ENCODE results near the gene CD82. TPM values are rescaled to one million over a fixed set of nuclear protein-coding genes. Genes with fewer than 3 reads are reported as not detected.

Gene CD82
- total RNA-seq, 1 experiment from 2014 or later: 8.2 TPM

DNA sequence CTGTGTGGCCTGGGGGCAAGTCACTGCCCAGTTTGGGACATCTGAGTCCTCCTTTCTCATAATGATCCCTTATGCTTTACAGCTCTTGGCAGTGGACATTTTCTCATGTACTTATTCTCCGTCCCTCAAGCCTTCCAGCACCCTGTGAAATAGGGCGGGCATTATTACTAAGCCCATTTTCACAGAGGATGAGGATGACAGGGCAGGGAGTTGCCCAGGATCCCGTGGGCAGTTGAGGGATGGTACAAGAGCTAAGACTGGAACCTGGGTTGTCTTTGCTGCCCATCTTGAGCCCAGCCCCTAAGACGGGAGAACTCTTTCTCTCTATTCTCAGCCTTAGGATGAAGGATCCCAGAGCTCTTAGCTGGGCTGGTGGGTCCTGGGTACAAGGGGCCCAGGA is 11.2 kb downstream of the CD82 start:
- H3K9me3 ChIP-seq (ENCODE audit: low read depth, low read length, poor library complexity, severe bottlenecking): no peaks in the 10 kb centered on the region
- POLR2A ChIA-PET (ENCODE audit: low non-redundant PET): no interaction called here
- no peaks in the 10 kb centered on the region for H3K27me3 ChIP-seq (replicated peaks; ENCODE audit: insufficient read depth, low read depth, low read length, poor library complexity)
- TF ChIP-seq EZH2 (IDR thresholded peaks at IDR 0.05; ENCODE audit: borderline replicate concordance, low read depth, low read length, poor library complexity, severe bottlenecking): no peak
- TF ChIP-seq, protein P1, sequence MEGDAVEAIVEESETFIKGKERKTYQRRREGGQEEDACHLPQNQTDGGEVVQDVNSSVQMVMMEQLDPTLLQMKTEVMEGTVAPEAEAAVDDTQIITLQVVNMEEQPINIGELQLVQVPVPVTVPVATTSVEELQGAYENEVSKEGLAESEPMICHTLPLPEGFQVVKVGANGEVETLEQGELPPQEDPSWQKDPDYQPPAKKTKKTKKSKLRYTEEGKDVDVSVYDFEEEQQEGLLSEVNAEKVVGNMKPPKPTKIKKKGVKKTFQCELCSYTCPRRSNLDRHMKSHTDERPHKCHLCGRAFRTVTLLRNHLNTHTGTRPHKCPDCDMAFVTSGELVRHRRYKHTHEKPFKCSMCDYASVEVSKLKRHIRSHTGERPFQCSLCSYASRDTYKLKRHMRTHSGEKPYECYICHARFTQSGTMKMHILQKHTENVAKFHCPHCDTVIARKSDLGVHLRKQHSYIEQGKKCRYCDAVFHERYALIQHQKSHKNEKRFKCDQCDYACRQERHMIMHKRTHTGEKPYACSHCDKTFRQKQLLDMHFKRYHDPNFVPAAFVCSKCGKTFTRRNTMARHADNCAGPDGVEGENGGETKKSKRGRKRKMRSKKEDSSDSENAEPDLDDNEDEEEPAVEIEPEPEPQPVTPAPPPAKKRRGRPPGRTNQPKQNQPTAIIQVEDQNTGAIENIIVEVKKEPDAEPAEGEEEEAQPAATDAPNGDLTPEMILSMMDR (conservative IDR thresholded peaks at IDR 0.05; ENCODE audit: low read depth, low read length): no peak
- no peaks in the 10 kb centered on the region for H3K4me1 ChIP-seq (ENCODE audit: insufficient read depth, low read length, poor library complexity, severe bottlenecking)
- no peak for DNase-seq (ENCODE audit: low spot score)
- no TSS peak for BruUV-seq (replicated peaks)
- H3K36me3 ChIP-seq (ENCODE audit: insufficient read depth, low read length, poor library complexity, severe bottlenecking): no peaks in the 10 kb centered on the region
- CTCF ChIA-PET: no interaction called here
- intact Hi-C loops (cut with micrococcal nuclease; ENCODE audit: unreplicated experiment): no loop called here
- no peak overlapping the region for H3K4me3 ChIP-seq (ENCODE audit: low read depth, low read length, poor library complexity, severe bottlenecking)
- no peak overlapping the region for H3K27ac ChIP-seq (ENCODE audit: low read depth, low read length, poor library complexity, severe bottlenecking)

DNA sequence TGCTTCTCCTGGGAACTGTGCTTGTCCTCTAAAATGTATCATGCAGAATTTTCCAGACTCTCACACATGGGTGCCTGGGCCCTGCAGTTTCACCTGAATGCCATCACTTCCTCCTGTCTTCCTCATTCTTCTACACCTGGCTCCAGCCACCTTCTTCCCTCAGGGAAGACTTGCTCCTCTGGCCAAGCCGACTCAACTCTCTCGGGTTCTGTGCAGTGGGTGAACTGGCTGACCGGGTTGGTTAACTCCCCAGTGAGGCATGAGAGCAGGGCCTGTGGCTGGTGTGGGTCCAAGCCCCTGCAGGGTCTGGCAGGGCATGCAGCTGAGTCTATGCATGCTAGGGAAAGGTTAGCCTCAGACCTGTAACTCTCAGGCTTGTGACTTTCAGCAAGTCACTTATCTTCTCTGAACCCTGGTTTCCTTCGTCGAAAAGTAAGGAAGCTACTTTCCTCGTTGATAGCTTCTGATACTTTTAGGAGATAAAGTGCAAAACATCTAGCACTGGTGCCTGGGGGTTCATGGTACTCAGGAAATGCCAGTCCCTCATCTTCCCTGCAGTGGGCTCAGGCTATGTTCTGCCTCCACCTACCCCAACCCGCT is 11.9 kb downstream of the CD82 start:
- CTCF ChIA-PET: no interaction called here

DNA sequence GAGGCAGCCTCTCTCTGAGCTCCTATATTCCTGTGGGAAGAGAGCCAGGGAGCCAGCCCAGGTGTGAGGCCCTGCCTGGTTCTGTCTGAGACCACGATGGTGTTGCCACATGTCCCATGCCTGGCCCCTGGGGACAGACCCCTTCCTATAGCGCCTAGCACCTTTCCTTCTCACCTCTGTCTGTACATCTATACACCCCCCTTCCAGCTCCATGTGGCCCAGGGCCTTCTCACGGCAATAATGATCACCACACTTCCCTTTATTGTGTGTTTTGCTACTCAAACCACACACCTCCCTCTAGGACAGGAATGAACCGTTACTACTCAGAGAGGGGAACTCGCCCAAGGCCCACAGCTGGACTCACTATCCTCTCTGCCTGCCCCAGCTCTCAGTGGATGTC is 12.8 kb downstream of the CD82 start:
- intact Hi-C loops (cut with micrococcal nuclease; ENCODE audit: unreplicated experiment): no loop called here
- Histone ChIP-seq H3K4me1 (ENCODE audit: insufficient read depth, low read length, poor library complexity, severe bottlenecking) (no peaks in the 10 kb centered on the region), H3K9me3 (ENCODE audit: low read depth, low read length, poor library complexity, severe bottlenecking) (peaks cover 4% of the 10 kb centered on the region), H3K27ac (ENCODE audit: low read depth, low read length, poor library complexity, severe bottlenecking) (no peak overlapping the region), H3K4me3 (ENCODE audit: low read depth, low read length, poor library complexity, severe bottlenecking) (no peak overlapping the region), H3K27me3 (replicated peaks; ENCODE audit: insufficient read depth, low read depth, low read length, poor library complexity) (no peaks in the 10 kb centered on the region), H3K36me3 (ENCODE audit: insufficient read depth, low read length, poor library complexity, severe bottlenecking) (no peaks in the 10 kb centered on the region)
- no peak for DNase-seq (ENCODE audit: low spot score)
- POLR2A ChIA-PET (ENCODE audit: low non-redundant PET): no interaction called here
- no peak for TF ChIP-seq EZH2 (IDR thresholded peaks at IDR 0.05; ENCODE audit: borderline replicate concordance, low read depth, low read length, poor library complexity, severe bottlenecking)
- TF ChIP-seq, protein P1 (conservative IDR thresholded peaks at IDR 0.05; ENCODE audit: low read depth, low read length): no peak
- no TSS peak for BruUV-seq (replicated peaks)
- CTCF ChIA-PET: no interaction called here

More for the DNA sequence above, 11.9 kb downstream of the CD82 start:
- TF ChIP-seq, protein P1 (conservative IDR thresholded peaks at IDR 0.05; ENCODE audit: low read depth, low read length): no peak
- no peak for TF ChIP-seq EZH2 (IDR thresholded peaks at IDR 0.05; ENCODE audit: borderline replicate concordance, low read depth, low read length, poor library complexity, severe bottlenecking)
- no TSS peak for BruUV-seq (replicated peaks)
- Histone ChIP-seq H3K4me3 (ENCODE audit: low read depth, low read length, poor library complexity, severe bottlenecking) (no peak overlapping the region), H3K27ac (ENCODE audit: low read depth, low read length, poor library complexity, severe bottlenecking) (no peak overlapping the region), H3K4me1 (ENCODE audit: insufficient read depth, low read length, poor library complexity, severe bottlenecking) (no peaks in the 10 kb centered on the region), H3K36me3 (ENCODE audit: insufficient read depth, low read length, poor library complexity, severe bottlenecking) (no peaks in the 10 kb centered on the region), H3K27me3 (replicated peaks; ENCODE audit: insufficient read depth, low read depth, low read length, poor library complexity) (no peaks in the 10 kb centered on the region), H3K9me3 (ENCODE audit: low read depth, low read length, poor library complexity, severe bottlenecking) (no peaks in the 10 kb centered on the region)
- DNase-seq (ENCODE audit: low spot score): no peak
- POLR2A ChIA-PET (ENCODE audit: low non-redundant PET): no interaction called here
- intact Hi-C loops (cut with micrococcal nuclease; ENCODE audit: unreplicated experiment): no loop called here

Measured in A673 (cell line).